ENCODE measurements around the gene SLC27A6.

DNA sequence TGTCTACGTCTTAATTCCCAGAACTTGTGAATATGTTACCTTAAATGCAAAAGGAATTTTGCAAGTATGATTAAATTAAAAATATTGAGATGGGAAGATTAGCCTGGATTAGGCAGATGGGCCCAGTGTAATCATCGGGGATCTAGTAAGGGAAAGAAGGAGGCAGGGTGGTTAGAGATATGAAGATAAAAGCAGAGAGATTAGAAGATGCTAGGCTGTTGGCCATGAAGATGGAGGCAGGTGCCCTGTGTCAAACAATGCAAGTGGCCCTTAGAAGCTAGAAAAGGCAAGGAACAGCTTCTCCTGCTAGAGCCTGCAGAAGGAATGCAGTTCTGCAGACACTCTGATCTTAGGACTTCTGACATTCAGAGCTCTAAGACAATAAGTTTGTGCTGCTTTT, 100.4 kb downstream of the SLC27A6 start:
- TF ChIP-seq POLR2A (IDR thresholded peaks at IDR 0.05) = no peak
- TF ChIP-seq, protein P1, sequence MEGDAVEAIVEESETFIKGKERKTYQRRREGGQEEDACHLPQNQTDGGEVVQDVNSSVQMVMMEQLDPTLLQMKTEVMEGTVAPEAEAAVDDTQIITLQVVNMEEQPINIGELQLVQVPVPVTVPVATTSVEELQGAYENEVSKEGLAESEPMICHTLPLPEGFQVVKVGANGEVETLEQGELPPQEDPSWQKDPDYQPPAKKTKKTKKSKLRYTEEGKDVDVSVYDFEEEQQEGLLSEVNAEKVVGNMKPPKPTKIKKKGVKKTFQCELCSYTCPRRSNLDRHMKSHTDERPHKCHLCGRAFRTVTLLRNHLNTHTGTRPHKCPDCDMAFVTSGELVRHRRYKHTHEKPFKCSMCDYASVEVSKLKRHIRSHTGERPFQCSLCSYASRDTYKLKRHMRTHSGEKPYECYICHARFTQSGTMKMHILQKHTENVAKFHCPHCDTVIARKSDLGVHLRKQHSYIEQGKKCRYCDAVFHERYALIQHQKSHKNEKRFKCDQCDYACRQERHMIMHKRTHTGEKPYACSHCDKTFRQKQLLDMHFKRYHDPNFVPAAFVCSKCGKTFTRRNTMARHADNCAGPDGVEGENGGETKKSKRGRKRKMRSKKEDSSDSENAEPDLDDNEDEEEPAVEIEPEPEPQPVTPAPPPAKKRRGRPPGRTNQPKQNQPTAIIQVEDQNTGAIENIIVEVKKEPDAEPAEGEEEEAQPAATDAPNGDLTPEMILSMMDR (IDR thresholded peaks at IDR 0.05) = no peak

All from breast epithelium (tissue), 3 donors.